GM20431 (cell line): ENCODE measurements around the gene RFTN2.
"Not testable (repeated sequence)": the region's sequence is repeated elsewhere in the genome, so short reads cannot be mapped to it uniquely, and the experiment has no call there.

Experiments used
- in situ Hi-C: fragments of 300-500 bp; cut with MseI, MboI; formaldehyde crosslinking; loops from one replicate; pipeline ENCODE4 v1.15.0; 2020; ENCODE audit warnings: low sequenced_read_pairs; ENCODE audit not compliant: unreplicated experiment

Gene RFTN2

DNA sequence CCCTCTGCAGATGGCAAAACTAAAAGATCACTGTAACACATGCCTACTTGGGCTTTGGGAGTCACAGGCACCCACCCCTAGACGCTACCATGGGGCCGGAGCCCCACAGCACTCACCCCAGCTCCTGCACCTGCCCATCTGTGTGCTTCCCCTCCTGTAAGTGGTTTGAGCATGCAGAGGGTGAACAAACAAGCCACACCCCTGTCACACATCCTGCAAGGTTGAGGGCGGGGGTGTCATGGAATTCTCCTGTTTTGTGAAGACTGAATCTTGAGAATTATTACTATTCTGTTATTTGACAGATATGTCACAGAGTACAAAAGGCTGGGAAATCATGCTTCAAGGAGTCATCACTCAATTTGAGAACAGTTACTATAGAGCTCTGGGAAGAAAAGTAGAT lies 60.9 kb downstream of the RFTN2 start:
- in situ Hi-C loops, result no loop called here

DNA sequence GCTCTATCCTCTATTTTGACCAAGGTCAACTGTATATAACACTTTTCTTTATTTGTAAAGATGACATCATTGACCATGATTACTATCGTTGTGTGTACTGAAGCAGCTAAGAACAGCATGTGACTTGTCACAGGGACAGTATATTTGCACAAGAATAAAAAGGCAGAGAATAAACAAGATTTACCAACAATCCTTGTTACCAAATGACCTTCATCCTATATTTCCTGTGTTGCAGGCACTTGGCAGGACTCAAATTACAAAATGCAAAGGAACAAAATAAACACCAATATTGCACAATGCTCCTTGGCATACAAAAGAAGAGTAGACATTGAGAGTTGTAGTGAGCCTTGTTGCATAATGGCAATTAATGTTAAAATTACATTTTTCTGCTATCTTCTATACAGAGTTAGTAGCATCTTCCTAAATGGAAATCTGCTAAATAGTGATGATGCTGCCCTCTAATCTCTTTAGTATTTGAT lies 61.8 kb downstream of the RFTN2 start:
- in situ Hi-C loops, result no loop called here

DNA sequence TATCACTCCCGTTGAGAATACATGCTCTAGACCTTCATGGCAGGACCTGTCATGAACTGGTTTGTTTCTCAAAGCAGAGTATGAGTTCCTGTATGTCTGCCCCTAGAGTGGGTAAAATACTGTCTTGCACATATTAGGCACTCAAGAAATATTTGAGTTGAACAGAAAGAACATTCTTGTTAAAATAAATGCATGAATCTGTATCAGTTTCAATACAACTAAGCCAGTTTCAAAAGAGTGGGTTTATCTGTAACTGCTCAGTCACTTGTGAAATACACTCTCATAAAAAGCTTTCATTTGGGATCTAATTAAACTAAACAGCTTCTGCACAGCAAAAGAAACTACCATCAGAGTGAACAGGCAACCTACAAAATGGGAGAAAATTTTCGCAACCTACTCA lies 69.2 kb downstream of the RFTN2 start:
- in situ Hi-C loops, result no loop called here

DNA sequence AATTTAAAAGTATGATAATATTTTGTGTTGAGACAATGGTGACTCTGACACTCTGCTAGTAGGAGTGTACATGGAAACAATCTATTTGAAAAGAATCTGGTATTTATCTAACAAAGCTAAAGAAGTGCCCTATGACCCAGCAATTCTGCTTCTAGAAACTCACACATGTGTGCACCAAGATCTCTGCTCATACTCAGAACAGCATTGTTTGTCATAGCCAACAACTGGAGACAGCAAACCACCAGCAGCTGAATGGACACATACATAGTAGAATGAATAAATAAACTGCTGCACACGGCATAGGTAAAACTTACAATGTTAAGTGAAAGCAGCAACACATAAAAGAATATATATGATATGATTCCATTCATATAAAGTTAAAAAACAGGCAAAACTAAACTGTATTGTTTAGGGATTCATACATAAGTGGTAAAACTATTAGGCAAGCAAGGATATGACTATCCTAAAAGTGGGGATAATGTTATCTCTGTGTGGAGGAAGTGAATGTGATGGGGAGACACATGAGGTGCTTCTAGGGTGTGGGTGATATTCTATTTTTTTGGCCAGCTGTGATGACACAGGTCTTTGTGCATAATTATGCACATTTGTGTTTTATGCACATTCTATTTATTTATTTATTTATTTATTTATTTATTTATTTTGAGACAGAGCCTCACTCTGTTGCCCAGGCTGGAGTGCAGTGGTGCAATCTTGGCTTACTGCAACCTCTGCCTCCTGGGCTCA lies 71.1 kb downstream of the RFTN2 start:
- in situ Hi-C loops, result no loop called here

DNA sequence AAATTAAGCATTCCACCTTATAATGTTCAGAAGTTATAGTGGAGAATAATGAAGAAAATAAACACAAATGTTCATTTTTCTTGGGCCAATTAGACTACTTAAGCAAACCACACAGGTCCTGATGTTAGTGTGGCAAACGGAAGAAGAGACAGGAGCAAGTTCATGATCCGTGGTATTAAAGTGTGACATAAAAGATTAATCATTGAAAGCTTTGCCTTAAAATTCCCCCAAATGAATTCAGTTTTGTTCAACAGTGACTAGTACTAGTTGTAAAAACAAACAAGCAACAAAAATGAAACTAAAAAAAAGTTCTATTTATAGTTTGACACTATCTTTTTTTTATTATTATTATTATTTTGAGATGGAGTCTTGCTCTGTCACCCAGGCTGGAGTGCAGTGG lies 73.7 kb downstream of the RFTN2 start:
- in situ Hi-C loops, result no loop called here

DNA sequence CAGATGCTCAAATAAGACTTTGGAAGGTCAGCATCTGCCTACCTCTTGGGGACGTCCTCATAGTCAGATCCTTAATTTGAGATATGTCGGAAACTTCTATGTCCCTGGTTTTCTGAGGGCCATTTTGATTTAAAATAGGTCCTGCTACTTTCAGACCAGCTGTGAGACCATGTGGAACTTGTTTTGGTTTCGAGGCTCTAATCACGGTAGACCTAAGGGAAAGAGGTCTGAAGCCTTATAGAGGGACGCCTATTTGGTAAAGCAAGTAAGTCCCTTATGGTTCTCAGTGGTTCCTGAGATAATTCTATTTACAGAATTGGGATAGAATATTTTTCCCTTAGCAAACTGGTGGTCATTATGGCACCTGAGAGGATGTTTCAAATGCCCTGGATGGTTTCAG lies 75.1 kb downstream of the RFTN2 start:
- in situ Hi-C loops, result no loop called here

DNA sequence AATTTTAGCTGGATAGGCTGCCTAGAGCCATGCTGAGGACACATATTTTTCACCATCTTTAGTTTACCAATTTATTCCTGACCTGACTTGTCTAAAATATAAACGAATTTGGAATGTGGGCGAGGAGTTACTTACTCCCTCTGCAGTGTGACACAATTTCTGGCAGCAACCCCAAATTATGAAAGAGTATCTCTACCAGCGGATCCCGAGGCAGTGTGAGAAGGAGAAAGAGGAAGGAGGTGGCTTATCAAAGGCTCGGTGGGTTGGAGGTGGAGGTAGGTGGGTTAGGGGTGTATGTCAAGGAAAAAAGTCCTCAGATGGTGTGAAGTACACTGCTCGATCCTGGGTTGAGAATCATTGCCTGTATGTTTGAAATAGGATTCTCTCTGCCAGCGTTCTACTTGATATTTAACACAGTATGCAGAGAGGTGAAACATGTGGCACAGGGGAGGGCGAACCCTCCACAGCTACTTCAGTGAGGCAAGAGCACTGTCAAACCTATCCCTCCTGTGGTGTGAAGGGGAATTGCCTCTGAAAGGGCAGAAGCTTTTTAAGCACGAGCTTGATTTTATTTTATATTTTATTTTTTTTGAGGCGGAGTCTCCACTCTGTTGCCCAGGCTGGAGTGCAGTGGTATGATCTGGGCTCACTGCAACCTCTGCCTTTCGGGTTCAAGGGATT lies 76.0 kb downstream of the RFTN2 start:
- in situ Hi-C loops, result no loop called here

DNA sequence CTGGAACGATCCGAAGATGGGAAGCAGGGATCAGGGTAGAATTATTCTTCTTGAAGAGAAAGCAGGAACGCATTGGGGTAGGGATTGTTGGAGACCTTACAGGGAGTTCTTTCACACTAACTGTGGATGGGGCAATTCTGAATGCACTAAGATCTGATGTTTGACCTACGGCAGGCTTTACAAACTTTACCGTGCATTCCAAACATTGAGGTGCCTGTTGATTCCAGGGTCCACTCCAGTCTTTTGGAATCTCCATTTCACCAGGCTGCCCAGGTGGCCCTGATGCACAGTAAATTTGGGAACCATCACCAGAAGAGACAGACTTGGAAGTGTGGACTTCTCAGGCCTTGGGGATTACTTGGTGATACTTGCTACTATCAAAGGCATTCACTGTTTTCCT lies 76.9 kb downstream of the RFTN2 start:
- in situ Hi-C loops, result no loop called here

DNA sequence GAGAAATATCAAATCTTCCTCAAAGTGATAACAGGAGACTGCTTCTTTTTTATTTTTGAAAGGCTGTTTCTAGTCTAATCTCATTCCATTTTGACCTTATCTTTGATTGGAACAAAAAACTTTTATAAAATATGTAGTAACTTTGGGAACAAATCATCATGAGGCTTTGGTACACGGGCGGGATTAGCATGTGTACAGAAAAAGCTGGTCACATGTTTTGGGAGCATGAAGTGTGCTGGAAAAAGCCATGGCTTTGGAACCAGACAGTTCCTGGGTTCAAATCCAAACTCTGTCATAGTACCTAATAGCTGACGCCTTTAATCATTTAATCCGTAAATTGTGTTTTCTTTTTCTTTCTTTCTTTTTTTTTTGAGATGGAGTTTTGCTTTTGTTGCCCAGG lies 78.2 kb downstream of the RFTN2 start:
- in situ Hi-C loops, result no loop called here

DNA sequence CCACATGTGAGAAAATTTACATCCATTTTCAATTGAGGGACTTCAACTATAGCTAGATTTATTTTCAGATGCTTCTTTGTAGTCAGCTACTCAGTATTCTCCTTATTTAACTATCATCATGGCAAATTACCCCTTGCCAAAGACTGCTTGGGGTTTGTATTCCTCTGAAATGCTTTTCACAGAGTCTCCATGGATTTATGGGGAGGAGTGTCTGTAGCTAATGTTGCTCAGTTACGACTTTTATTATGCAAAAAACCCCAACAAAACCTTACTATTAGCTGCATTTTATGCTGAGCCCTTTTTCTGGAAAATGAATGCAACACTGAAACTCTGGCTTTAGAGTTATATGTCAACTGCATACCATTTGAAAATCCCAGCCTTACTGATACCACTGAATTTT lies 78.6 kb downstream of the RFTN2 start:
- in situ Hi-C loops, result no loop called here

DNA sequence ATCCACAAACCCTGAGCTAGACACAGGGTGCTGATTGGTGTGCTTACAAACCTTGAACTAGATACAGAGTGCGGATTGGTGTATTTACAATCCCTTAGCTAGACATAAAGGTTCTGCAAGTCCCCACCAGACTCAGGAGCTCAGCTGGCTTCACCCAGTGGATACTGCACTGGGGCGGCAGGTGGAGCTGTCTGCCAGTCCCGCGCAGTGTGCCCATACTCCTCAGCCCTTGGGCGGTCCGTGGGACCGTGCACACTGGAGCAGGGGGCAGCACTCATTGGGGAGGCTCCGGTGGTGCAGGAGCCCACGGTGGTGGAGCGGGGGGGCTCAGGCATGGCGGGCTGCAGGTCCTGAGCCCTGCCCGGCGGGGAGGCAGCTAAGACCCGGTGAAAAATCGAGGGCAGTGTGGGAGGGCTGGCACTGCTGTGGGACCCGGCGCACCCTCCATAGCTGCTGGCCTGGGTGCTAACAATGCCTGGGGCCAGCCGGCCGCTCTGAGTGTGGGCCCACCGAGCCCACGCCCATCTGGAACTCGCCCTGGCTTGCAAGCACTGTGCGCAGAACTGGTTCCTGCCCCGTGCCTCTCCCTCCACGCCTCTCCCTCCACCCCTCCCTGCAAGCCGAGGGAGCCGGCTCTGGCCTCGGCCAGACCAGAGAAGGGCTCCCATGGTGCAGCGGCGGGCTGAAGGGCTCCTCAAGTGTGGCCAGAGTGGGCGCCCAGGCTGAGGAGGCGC lies 83.9 kb downstream of the RFTN2 start:
- in situ Hi-C loops, result no loop called here

DNA sequence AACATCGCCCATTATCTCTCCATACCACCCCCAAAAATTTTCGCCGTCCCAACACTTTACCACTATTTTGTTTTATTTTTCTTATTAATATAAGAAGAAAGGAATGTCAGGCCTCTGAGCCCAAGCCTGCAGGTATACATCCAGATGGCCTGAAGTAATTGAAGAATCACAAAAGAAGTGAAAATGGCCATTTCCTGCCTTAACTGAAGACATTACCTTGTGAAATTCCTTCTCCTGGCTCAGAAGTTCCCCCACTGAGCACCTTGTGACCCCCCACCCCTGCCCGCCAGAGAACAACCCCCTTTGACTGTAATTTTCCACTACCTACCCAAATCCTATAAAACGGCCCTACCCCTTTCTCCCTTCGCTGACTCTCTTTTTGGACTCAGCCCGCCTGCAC lies 88.1 kb downstream of the RFTN2 start:
- in situ Hi-C loops, result not testable (repeated sequence)

DNA sequence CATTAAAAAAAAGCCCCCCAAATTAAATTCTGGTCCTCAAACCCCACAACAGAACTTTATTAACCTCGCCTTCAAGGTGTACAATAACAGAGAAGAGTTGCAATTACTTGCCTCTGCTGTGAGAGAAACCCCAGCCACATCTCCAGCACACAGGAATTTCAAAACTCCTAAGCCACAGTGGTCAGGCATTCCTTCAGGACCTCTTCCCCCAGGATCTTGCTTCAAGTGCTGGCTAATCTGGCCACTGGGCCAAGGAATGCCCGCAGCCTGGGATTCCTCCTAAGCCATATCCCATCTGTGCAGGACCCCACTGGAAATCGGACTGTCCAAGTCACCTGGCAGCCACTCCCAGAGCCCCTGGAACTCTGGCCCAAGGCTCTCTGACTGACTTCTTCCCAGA lies 95.2 kb downstream of the RFTN2 start:
- in situ Hi-C loops, result not testable (repeated sequence)

DNA sequence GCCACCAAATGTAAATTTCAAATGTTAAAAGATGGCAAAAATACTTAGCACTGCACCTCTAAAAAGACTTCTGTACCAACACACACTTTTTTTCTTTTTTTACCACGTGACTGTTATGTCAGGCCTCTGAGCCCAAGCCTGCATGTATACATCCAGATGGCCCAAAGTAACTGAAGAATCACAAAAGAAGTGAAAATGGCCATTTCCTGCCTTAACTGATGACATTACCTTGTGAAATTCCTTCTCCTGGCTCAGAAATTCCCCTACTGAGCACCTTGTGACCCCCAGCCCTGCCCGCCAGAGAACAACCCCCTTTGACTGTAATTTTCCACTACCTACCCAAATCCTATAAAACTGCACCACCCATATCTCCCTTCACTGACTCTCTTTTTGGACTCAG lies 97.1 kb downstream of the RFTN2 start:
- in situ Hi-C loops, result not testable (repeated sequence)

DNA sequence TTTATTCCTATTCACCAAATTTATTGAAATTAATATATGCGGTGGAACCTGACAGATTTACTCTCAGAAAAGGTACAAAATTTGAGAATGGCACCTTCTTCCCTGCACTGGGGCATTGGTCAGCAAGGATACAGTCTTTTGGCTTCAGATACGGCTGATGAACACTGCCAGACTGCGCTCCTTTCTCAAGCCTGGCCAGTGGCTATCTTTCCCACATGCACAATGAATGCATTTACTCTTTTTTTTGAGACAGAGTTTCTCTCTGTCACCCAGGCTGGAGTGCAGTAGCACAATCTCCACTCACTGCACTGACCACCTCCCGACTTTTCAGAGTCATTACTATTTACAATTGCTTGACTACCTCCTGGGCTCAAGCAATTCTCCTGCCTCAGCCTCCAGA lies 97.9 kb downstream of the RFTN2 start:
- in situ Hi-C loops, result no loop called here

DNA sequence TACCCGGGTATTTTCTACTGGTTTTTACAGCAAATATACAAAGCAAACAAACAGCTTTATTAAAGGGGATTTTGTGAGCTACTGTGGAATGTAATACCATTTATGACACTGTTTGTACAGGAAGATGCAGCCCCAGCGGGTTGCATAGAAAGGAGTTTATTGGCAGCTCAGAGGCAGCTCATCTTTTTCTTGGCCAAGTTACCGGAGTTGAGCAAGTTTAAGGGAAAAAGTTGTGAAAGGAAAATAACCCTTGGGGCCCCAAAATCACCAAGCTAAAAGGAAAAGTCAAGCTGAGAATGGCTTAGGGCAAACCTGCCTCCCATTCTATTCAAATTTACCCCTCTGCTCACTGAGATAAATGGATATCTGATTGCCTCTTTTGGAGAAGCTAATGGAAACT lies 98.8 kb downstream of the RFTN2 start:
- in situ Hi-C loops, result no loop called here

DNA sequence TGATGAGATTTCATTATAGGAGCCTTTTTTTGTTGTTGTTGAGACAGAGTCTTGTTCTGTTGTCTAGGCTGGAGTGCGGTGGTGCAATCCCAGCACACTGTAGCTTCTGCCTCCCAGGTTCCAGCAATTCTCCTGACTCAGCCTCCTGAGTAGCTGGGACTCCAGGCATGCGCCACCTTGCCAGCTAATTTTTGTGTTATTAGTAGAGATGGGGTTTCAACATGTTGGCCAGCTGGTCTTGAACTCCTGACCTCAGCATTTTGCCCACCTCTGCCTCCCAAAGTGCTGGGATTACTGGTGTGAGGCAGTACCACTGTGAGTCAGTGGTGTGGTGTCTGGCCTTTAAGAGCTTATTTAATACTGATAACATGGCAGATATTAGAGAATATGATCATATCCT lies 99.4 kb downstream of the RFTN2 start:
- in situ Hi-C loops, result no loop called here

DNA sequence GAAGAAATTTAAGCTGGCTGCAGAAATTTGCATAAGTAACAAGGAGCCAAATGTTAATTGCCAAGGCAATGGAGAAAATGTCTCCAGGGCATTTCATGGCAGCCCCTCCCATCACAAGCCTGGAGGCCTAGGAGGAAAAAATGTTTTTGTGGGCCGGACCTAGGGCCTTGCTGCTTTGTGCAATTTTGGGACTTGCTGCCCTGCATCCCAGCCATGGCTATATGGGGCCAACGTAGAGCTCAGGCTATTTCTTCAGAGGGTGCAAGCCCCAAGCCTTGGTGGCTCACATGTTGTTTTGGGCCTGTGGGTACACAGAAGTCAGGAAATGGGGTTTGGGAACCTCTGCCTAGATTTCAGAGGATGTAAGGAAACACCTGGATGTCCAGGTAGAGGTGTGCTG lies 101.8 kb downstream of the RFTN2 start:
- in situ Hi-C loops, result no loop called here

DNA sequence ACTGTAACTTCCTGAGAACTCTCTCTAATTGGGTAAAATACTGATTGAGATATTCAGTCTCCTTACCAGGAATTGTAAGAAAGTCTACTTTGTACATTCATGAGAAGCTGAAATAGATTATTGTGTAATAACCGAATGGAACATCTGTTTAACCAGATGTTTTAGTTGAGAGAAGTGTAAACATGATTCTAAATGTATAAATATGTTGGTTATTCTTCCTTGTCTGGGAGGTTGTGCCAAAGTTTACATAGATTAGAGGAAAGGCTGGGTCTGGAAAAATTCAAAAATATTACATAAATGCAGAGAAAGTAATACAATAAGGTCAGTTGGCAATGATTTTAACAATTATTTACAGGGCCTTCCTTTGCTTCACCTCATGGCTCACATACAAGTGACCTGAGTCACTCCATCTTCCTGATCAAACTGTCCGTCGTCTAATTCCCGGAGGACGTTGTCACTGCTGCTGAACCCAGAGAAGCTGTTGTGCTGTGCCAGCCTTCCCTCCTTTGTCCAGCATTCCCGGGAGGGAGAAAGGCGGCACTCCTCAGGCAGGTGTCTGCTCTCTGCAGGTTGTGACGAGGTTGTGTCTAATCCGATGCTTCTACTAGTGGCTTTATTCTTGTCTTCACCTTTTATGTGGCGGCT lies 103.6 kb downstream of the RFTN2 start:
- in situ Hi-C loops, result no loop called here

DNA sequence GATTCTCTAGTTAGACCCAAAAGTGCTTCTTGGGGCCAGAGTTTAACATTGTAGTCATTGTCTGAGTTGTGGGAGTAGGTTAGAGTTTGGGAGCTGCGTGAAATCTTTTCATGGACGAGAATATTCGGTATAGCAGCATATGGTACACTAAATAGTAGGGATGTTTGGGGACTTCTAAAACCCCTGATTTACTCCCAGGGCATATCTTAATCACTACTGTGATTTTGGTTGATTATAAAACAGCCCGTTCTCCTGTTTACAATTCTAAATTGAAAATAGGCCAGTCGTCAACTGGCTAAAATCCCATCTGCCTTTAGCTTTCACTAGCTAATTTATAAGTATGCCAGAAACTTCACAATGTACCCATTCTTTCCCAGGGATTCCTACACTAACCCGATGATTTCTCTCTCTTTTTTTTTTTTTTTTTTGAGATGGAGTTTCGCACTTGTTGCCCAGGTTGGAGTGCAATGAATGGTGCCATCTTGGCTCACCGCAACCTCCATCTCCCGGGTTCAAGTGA lies 115.2 kb downstream of the RFTN2 start:
- in situ Hi-C loops, result no loop called here
